Endodermal cell (in vitro differentiated cells): ENCODE measurements around the gene ROBO4. TPM values are rescaled to one million over a fixed set of nuclear protein-coding genes. Genes with fewer than 3 reads are reported as not detected.
A peak's percentile ranks its signal among the peaks of the same experiment; 100 is the strongest.

Experiments
- DNase-seq: peaks from one replicate; pipeline ENCODE4 v3.0.0-alpha.2; 2017
- H3K27ac ChIP-seq: 2 replicates; pipeline ENCODE4 v1.5.1; 2013; ENCODE audit warnings: mild to moderate bottlenecking, low read depth, low read length, moderate library complexity
- H3K27me3 ChIP-seq: 2 replicates; pipeline ENCODE4 v1.6.1; 2013; ENCODE audit warnings: mild to moderate bottlenecking, low read length, moderate library complexity; ENCODE audit not compliant: insufficient read depth, control insufficient read depth, poor library complexity, severe bottlenecking
- H3K36me3 ChIP-seq: 2 replicates; pipeline ENCODE4 v1.7.0; 2013; ENCODE audit warnings: mild to moderate bottlenecking, low read length, moderate library complexity; ENCODE audit not compliant: control insufficient read depth, insufficient read depth
- H3K4me1 ChIP-seq: one replicate; pipeline ENCODE4 v1.7.0; 2013; ENCODE audit warnings: low read length; ENCODE audit not compliant: control insufficient read depth, insufficient read depth
- H3K4me3 ChIP-seq: 2 replicates; pipeline ENCODE4 v1.5.1; 2013; ENCODE audit warnings: mild to moderate bottlenecking, low read length, moderate library complexity
- H3K9ac ChIP-seq: 2 replicates; pipeline ENCODE4 v1.6.1; 2013; ENCODE audit warnings: mild to moderate bottlenecking, low read length, moderate library complexity; ENCODE audit not compliant: poor library complexity, severe bottlenecking; ENCODE audit errors: extremely low read depth
- H3K9me3 ChIP-seq: 2 replicates; pipeline ENCODE4 v1.6.1; 2013; ENCODE audit warnings: mild to moderate bottlenecking, low read length, moderate library complexity; ENCODE audit not compliant: control insufficient read depth
- H3K27ac Mint-ChIP-seq: 2 replicates; pipeline ENCODE4 v1.8.0; 2020; ENCODE audit warnings: mixed read lengths
- H3K27me3 Mint-ChIP-seq: 2 replicates; pipeline ENCODE4 v1.8.0; 2021; ENCODE audit warnings: mild to moderate bottlenecking, mixed read lengths; ENCODE audit not compliant: insufficient read depth
- H3K36me3 Mint-ChIP-seq: 2 replicates; pipeline ENCODE4 v1.8.0; 2020; ENCODE audit warnings: low read depth, mixed read lengths
- H3K4me1 Mint-ChIP-seq: 2 replicates; pipeline ENCODE4 v1.8.0; 2020; ENCODE audit warnings: mixed read lengths
- H3K4me3 Mint-ChIP-seq: 2 replicates; pipeline ENCODE4 v1.8.0; 2020; ENCODE audit warnings: mild to moderate bottlenecking, moderate library complexity, mixed read lengths
- H3K9me3 Mint-ChIP-seq: 2 replicates; pipeline ENCODE4 v1.8.0; 2020; ENCODE audit warnings: mild to moderate bottlenecking, mixed read lengths
- CTCF ChIP-seq: fragments of 200-600 bp; sonication (generic); conservative IDR thresholded peaks from 2 replicates; pipeline ENCODE4 v1.5.0; 2021; ENCODE audit warnings: antibody characterized with exemption, mild to moderate bottlenecking
- whole genome bisulfite sequencing, 2 experiments: methylation state at CpG; one replicate each; pipeline versions ENCODE4 v1.1.5 to v1.1.7; 2013; ENCODE audit warnings: missing lambda C conversion rate in 2 of 2, mixed read lengths in 1 of 2; ENCODE audit not compliant: insufficient coverage in 1 of 2, insufficient read length in 1 of 2; 5-methylcytosine and 5-hydroxymethylcytosine counted together
- total RNA-seq, 2 donors: library from RNA; stranded (reverse); fragmentation: NEBNext Ultra II Directional in 1 of 2; extraction: Animal tissue kit (Norgen Biotek cat#: 25700) in 1 of 2; gene quantifications; 2 replicates in 1 of 2; 3 replicates in 1 of 2; pipeline ENCODE4 v1.2.1, GENCODE V29; 2021

ROBO4 gene
- total RNA-seq, 2 donors from 2014 or later: 0.59 TPM; not detected in 1

- Mint-ChIP-seq H3K27me3 (peaks cover 96% of the 10 kb centered on the region), H3K9me3 (no peaks in the 10 kb centered on the region), H3K4me1 (peaks cover 32% of the 10 kb centered on the region), H3K27ac (no peak overlapping the region), H3K4me3 (peak overlapping the region; percentile 28), H3K36me3 (no peaks in the 10 kb centered on the region)
- H3K36me3 ChIP-seq: no peaks in the 10 kb centered on the region
- peak; percentile 20 for TF ChIP-seq CTCF
- no peaks in the 10 kb centered on the region for H3K9me3 ChIP-seq
- peak overlapping the region; percentile 60 for H3K4me3 ChIP-seq
- H3K9ac ChIP-seq: no peak overlapping the region
- peak; percentile 79 for DNase-seq
- 4 to 5% methylated on average over 19 to 31 of the region's 31 CpGs for WGBS, 2 experiments
- peaks cover 100% of the 10 kb centered on the region for H3K27me3 ChIP-seq
- peaks cover 8% of the 10 kb centered on the region for H3K4me1 ChIP-seq
- no peak overlapping the region for H3K27ac ChIP-seq
Observed at GRCh38 chr11:124863137-124863825, 34.4 kb downstream of the ROBO4 start.

- H3K4me1 ChIP-seq: peaks cover 7% of the 10 kb centered on the region
- H3K27ac Mint-ChIP-seq: no peak overlapping the region
- H3K27me3 Mint-ChIP-seq: peaks cover 86% of the 10 kb centered on the region
- no peak for DNase-seq
- no peak overlapping the region for H3K27ac ChIP-seq
- H3K36me3 ChIP-seq: no peaks in the 10 kb centered on the region
- no peaks in the 10 kb centered on the region for H3K9me3 ChIP-seq
- no peaks in the 10 kb centered on the region for H3K36me3 Mint-ChIP-seq
- no peak overlapping the region for H3K4me3 Mint-ChIP-seq
- H3K9me3 Mint-ChIP-seq: no peaks in the 10 kb centered on the region
- no peak overlapping the region for H3K4me3 ChIP-seq
- H3K27me3 ChIP-seq: peaks cover 88% of the 10 kb centered on the region
- no peak for TF ChIP-seq CTCF
- 77% methylated on average over 3 of the region's 4 CpGs; no CpG with 5 or more reads in 1 of the 2 experiments for WGBS, 2 experiments
- H3K4me1 Mint-ChIP-seq: peaks cover 32% of the 10 kb centered on the region
- no peak overlapping the region for H3K9ac ChIP-seq
Observed at GRCh38 chr11:124861670-124862069, 36.0 kb downstream of the ROBO4 start.

- H3K36me3 ChIP-seq: no peaks in the 10 kb centered on the region
- H3K4me1 ChIP-seq: no peaks in the 10 kb centered on the region
- no peak for TF ChIP-seq CTCF
- no peak overlapping the region for H3K27ac Mint-ChIP-seq
- H3K4me3 ChIP-seq: no peak overlapping the region
- no peak overlapping the region for H3K27ac ChIP-seq
- no peaks in the 10 kb centered on the region for H3K9me3 Mint-ChIP-seq
- no peak for DNase-seq
- H3K4me1 Mint-ChIP-seq: peaks cover 30% of the 10 kb centered on the region
- peaks cover 87% of the 10 kb centered on the region for H3K27me3 ChIP-seq
- peaks cover 61% of the 10 kb centered on the region for H3K27me3 Mint-ChIP-seq
- H3K9me3 ChIP-seq: no peaks in the 10 kb centered on the region
- 88 to 90% methylated on average over 2 of the region's 2 CpGs for WGBS, 2 experiments
- no peak overlapping the region for H3K9ac ChIP-seq
- no peaks in the 10 kb centered on the region for H3K36me3 Mint-ChIP-seq
- H3K4me3 Mint-ChIP-seq: no peak overlapping the region
Observed at GRCh38 chr11:124859171-124859570, 38.5 kb downstream of the ROBO4 start.
